Neural crest cell (in vitro differentiated cells): ENCODE measurements around the gene GRIA4. TPM values are rescaled to one million over a fixed set of nuclear protein-coding genes. Genes with fewer than 3 reads are reported as not detected.

ENCODE experiments used
- DNase-seq: peaks from one replicate; pipeline ENCODE4 v3.0.0; 2021; ENCODE audit warnings: low read depth, mixed read lengths, low spot score
- H3K27ac Mint-ChIP-seq: one replicate; pipeline ENCODE4 v1.8.0; 2021; ENCODE audit warnings: mild to moderate bottlenecking, mixed read lengths; ENCODE audit not compliant: unreplicated experiment
- H3K27me3 Mint-ChIP-seq: 2 replicates; pipeline ENCODE4 v1.8.0; 2021; ENCODE audit warnings: low read depth, mild to moderate bottlenecking, mixed read lengths
- H3K36me3 Mint-ChIP-seq: 2 replicates; pipeline ENCODE4 v1.8.0; 2021; ENCODE audit warnings: low read depth, mild to moderate bottlenecking, mixed read lengths
- H3K4me1 Mint-ChIP-seq: 2 replicates; pipeline ENCODE4 v1.8.0; 2021; ENCODE audit warnings: mixed read lengths
- H3K4me3 Mint-ChIP-seq: one replicate; pipeline ENCODE4 v1.8.0; 2021; ENCODE audit warnings: mild to moderate bottlenecking, mixed read lengths
- H3K9me3 Mint-ChIP-seq: 2 replicates; pipeline ENCODE4 v1.8.0; 2021; ENCODE audit warnings: mixed read lengths
- total RNA-seq: library from RNA; stranded (reverse); gene quantifications from 2 replicates; pipeline ENCODE4 v1.2.1, GENCODE V29; 2021
- TF ChIP-seq, protein P1 (sequence below): fragments of 200-600 bp; sonication (generic); conservative IDR thresholded peaks from 2 replicates; pipeline ENCODE4 v1.5.0; 2021; ENCODE audit warnings: antibody characterized with exemption, mild to moderate bottlenecking

GRIA4 gene
- total RNA-seq, 1 donor from 2014 or later, result 2.9 TPM

DNA sequence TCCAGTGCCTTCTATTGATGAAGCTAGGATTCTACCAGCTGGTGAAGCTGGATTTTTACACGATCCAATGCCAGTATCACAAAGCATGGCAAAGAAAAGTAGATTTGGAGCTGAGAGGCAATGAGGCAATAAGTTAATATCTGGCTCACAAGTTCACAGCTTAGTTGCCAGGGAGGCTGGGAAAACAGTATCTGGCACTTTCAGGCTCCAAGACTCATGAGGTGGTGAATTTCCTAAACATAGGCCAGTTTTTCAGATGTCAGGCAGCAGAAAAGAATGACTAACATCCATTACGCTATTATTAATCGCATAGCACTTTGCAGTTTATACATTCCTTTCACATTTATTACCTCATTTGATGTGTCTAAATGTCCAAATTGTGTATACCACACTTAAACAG, 122.7 kb downstream of the GRIA4 start:
- Mint-ChIP-seq H3K36me3 (peaks cover 2% of the 10 kb centered on the region), H3K4me3 (no peak overlapping the region), H3K9me3 (peaks cover 13% of the 10 kb centered on the region), H3K27ac (no peak overlapping the region), H3K4me1 (no peaks in the 10 kb centered on the region), H3K27me3 (no peaks in the 10 kb centered on the region)
- DNase-seq, result no peak
- TF ChIP-seq, protein P1, sequence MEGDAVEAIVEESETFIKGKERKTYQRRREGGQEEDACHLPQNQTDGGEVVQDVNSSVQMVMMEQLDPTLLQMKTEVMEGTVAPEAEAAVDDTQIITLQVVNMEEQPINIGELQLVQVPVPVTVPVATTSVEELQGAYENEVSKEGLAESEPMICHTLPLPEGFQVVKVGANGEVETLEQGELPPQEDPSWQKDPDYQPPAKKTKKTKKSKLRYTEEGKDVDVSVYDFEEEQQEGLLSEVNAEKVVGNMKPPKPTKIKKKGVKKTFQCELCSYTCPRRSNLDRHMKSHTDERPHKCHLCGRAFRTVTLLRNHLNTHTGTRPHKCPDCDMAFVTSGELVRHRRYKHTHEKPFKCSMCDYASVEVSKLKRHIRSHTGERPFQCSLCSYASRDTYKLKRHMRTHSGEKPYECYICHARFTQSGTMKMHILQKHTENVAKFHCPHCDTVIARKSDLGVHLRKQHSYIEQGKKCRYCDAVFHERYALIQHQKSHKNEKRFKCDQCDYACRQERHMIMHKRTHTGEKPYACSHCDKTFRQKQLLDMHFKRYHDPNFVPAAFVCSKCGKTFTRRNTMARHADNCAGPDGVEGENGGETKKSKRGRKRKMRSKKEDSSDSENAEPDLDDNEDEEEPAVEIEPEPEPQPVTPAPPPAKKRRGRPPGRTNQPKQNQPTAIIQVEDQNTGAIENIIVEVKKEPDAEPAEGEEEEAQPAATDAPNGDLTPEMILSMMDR, result no peak

DNA sequence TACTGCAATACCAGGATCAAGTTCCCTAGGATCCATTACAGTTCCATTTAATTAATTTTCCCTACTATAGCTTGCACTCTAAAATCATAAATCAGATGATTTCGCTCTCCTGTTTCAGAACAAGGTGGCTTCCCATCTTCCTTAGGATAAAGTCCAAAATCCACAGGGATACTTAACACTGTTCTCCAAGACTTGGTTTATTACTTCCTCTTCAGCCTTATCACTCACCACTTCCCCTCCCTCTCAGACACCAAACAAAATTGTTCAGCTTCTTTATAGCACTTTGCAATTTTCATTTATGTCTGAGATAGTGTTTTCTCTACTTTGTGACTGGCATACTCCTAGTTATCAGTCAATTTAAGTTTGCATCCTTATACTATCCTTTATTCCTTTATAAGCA, 124.6 kb downstream of the GRIA4 start:
- H3K36me3 Mint-ChIP-seq, result no peaks in the 10 kb centered on the region
- DNase-seq, result no peak
- H3K27ac Mint-ChIP-seq, result no peak overlapping the region
- H3K9me3 Mint-ChIP-seq, result peaks cover 2% of the 10 kb centered on the region
- H3K27me3 Mint-ChIP-seq, result no peaks in the 10 kb centered on the region
- no peak overlapping the region for H3K4me3 Mint-ChIP-seq
- H3K4me1 Mint-ChIP-seq, result no peaks in the 10 kb centered on the region
- TF ChIP-seq, protein P1, result no peak

- TF ChIP-seq, protein P1, result no peak
- no peak for DNase-seq
- H3K4me3 Mint-ChIP-seq, result no peak overlapping the region
- H3K4me1 Mint-ChIP-seq, result no peaks in the 10 kb centered on the region
- H3K27ac Mint-ChIP-seq, result no peak overlapping the region
- H3K27me3 Mint-ChIP-seq, result no peaks in the 10 kb centered on the region
- no peaks in the 10 kb centered on the region for H3K9me3 Mint-ChIP-seq
- H3K36me3 Mint-ChIP-seq, result no peaks in the 10 kb centered on the region
Observed at GRCh38 chr11:105738251-105738650, 128.4 kb downstream of the GRIA4 start.

- no peaks in the 10 kb centered on the region for H3K9me3 Mint-ChIP-seq
- H3K4me3 Mint-ChIP-seq, result no peak overlapping the region
- no peaks in the 10 kb centered on the region for H3K27me3 Mint-ChIP-seq
- H3K4me1 Mint-ChIP-seq, result no peaks in the 10 kb centered on the region
- no peak overlapping the region for H3K27ac Mint-ChIP-seq
- H3K36me3 Mint-ChIP-seq, result no peaks in the 10 kb centered on the region
- no peak for DNase-seq
- TF ChIP-seq, protein P1, result no peak
Observed at GRCh38 chr11:105738986-105739795, 129.3 kb downstream of the GRIA4 start.

- TF ChIP-seq, protein P1, result no peak
- Mint-ChIP-seq H3K27me3 (no peaks in the 10 kb centered on the region), H3K27ac (no peak overlapping the region), H3K36me3 (no peaks in the 10 kb centered on the region), H3K9me3 (no peaks in the 10 kb centered on the region), H3K4me1 (no peaks in the 10 kb centered on the region), H3K4me3 (no peak overlapping the region)
- no peak for DNase-seq
Observed at GRCh38 chr11:105740164-105740903, 130.5 kb downstream of the GRIA4 start.
